Suppressor macrophage treated with lipopolysaccharide for 1 hour (primary cell): ENCODE data around the gene CREBBP.
"Not testable (repeated sequence)": the region's sequence is repeated elsewhere in the genome, so short reads cannot be mapped to it uniquely, and the experiment has no call there.

Experiments
- DNase-seq, 3 donors: peaks; one replicate each; pipeline ENCODE4 v3.0.0-alpha.2; 2020 to 2022

CREBBP gene

GRCh38 chr16:3731126-3731935 lies 149.2 kb downstream of the CREBBP start:
- DNase-seq, result no peak

GRCh38 chr16:3730161-3731125 lies 150.1 kb downstream of the CREBBP start:
- DNase-seq, result no peak

GRCh38 chr16:3729161-3730112 lies 151.1 kb downstream of the CREBBP start:
- DNase-seq, result no peak

GRCh38 chr16:3728424-3729160 lies 151.9 kb downstream of the CREBBP start:
- no peak for DNase-seq

- no peak for DNase-seq
These were observed 152.6 kb downstream of the CREBBP start for GRCh38 chr16:3727806-3728381.

- DNase-seq, result no peak
These were observed 154.4 kb downstream of the CREBBP start for GRCh38 chr16:3726021-3726687.

- DNase-seq, result no peak
These were observed 155.2 kb downstream of the CREBBP start for GRCh38 chr16:3725276-3725675.

- DNase-seq, result no peak
These were observed 158.0 kb downstream of the CREBBP start for GRCh38 chr16:3722508-3722907.

GRCh38 chr16:3720418-3720817 lies 160.1 kb downstream of the CREBBP start:
- DNase-seq, result no peak

- DNase-seq, result no peak
These were observed 161.9 kb downstream of the CREBBP start for GRCh38 chr16:3718628-3719027.

GRCh38 chr16:3718019-3718391 lies 162.5 kb downstream of the CREBBP start:
- no peak for DNase-seq

- DNase-seq, result peak; percentile 89 to 98 (median 95)
These were observed 163.1 kb downstream of the CREBBP start, which contains the start of gene TRAP1 for GRCh38 chr16:3717235-3718018. TRAP1 (minus strand) TSS chr16:3717524; CDS start chr16:3717508, 16 bp downstream.

- DNase-seq, result peak; percentile 9 to 39 (median 24)
These were observed 163.7 kb downstream of the CREBBP start for GRCh38 chr16:3716831-3717234.

GRCh38 chr16:3715430-3715829 lies 165.1 kb downstream of the CREBBP start:
- DNase-seq, result no peak

GRCh38 chr16:3714378-3714777 lies 166.1 kb downstream of the CREBBP start:
- not testable (repeated sequence) for DNase-seq

GRCh38 chr16:3713587-3714242 lies 166.8 kb downstream of the CREBBP start:
- no peak for DNase-seq

GRCh38 chr16:3712861-3713372 lies 167.6 kb downstream of the CREBBP start:
- no peak for DNase-seq

- no peak for DNase-seq
These were observed 174.1 kb downstream of the CREBBP start for GRCh38 chr16:3706253-3707012.
